ENCODE data around the gene TRABD2B. TPM values are rescaled to one million over a fixed set of nuclear protein-coding genes. Genes with fewer than 3 reads are reported as not detected.
A peak's percentile ranks its signal among the peaks of the same experiment; 100 is the strongest.

The TRABD2B gene
- polyA plus RNA-seq, 1 of the 3 experiments (the other 2 are of a cell fraction): 0.03 TPM

DNA sequence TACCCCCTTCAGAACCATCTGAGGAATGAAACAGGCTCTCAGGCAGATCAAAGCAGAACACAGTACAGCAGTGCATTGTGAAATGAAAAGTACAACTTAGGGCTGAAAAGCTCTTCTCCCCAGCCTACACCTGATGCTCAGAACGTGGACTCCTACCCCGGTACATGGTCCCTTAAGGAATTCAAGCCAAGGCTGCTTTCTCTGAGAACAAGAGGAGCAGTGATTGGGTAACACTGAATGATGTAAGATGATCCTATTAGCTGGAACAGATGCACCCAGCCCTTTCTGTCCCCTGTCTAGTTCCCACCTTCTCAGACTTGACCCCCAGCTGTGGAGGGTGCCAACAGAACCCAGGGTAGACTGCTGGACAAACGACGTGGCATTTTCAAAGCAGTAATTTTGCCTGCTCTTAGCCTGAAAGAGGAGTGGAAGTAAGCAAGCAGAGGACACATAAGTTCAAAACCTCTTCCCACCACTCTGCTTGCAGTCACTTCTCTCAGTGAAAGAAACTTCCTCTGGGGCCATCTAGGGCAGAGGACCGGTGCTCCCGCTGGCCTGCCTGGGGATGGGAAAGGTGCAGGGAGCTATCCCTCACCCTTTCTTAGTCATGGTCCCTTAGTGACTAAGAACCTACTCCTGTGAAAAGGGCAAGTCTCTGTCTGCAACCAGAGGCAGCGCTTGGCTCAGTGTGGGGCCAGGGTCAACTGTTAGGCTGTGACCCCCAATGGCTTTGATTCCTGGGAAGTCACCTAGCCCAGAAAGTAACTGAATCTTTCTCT is 72.7 kb downstream of the TRABD2B start (continued):
- TF ChIP-seq, protein P1, sequence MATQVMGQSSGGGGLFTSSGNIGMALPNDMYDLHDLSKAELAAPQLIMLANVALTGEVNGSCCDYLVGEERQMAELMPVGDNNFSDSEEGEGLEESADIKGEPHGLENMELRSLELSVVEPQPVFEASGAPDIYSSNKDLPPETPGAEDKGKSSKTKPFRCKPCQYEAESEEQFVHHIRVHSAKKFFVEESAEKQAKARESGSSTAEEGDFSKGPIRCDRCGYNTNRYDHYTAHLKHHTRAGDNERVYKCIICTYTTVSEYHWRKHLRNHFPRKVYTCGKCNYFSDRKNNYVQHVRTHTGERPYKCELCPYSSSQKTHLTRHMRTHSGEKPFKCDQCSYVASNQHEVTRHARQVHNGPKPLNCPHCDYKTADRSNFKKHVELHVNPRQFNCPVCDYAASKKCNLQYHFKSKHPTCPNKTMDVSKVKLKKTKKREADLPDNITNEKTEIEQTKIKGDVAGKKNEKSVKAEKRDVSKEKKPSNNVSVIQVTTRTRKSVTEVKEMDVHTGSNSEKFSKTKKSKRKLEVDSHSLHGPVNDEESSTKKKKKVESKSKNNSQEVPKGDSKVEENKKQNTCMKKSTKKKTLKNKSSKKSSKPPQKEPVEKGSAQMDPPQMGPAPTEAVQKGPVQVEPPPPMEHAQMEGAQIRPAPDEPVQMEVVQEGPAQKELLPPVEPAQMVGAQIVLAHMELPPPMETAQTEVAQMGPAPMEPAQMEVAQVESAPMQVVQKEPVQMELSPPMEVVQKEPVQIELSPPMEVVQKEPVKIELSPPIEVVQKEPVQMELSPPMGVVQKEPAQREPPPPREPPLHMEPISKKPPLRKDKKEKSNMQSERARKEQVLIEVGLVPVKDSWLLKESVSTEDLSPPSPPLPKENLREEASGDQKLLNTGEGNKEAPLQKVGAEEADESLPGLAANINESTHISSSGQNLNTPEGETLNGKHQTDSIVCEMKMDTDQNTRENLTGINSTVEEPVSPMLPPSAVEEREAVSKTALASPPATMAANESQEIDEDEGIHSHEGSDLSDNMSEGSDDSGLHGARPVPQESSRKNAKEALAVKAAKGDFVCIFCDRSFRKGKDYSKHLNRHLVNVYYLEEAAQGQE (IDR thresholded peaks at IDR 0.05; ENCODE audit: low read depth, low read length): no peak
- TF ChIP-seq, protein P2, sequence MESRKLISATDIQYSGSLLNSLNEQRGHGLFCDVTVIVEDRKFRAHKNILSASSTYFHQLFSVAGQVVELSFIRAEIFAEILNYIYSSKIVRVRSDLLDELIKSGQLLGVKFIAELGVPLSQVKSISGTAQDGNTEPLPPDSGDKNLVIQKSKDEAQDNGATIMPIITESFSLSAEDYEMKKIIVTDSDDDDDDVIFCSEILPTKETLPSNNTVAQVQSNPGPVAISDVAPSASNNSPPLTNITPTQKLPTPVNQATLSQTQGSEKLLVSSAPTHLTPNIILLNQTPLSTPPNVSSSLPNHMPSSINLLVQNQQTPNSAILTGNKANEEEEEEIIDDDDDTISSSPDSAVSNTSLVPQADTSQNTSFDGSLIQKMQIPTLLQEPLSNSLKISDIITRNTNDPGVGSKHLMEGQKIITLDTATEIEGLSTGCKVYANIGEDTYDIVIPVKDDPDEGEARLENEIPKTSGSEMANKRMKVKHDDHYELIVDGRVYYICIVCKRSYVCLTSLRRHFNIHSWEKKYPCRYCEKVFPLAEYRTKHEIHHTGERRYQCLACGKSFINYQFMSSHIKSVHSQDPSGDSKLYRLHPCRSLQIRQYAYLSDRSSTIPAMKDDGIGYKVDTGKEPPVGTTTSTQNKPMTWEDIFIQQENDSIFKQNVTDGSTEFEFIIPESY (IDR thresholded peaks at IDR 0.05; ENCODE audit: borderline replicate concordance, low read depth): no peak
- TF ChIP-seq MXI1 (IDR thresholded peaks at IDR 0.05; ENCODE audit: low read depth, low read length): no peak
- TF ChIP-seq, protein P3, sequence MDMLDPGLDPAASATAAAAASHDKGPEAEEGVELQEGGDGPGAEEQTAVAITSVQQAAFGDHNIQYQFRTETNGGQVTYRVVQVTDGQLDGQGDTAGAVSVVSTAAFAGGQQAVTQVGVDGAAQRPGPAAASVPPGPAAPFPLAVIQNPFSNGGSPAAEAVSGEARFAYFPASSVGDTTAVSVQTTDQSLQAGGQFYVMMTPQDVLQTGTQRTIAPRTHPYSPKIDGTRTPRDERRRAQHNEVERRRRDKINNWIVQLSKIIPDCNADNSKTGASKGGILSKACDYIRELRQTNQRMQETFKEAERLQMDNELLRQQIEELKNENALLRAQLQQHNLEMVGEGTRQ (IDR thresholded peaks at IDR 0.05; ENCODE audit: borderline replicate concordance, low read depth, low read length): no peak

DNA sequence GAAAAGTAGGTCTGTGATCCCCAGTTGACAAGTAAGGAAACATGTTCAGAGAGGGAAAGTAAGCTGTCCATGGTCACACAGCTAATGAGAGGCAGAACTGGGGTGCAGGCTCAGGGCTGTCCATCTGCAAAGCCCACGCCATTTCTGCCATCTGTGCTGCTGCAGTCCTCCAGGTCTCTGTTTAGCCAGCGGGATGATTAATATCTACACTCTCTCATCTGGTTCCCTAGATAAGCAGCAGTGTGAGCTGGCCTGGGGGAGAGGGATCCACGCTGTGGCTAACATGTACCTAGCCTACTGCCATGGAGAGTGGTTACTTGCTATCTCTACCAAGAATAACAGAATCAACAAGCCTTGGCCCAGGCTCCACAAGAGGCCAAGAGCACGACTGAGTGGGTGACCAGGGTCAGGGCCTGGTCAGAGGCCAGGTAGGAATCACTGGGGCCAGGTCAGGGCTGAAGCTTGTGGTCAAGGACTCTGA is 75.2 kb downstream of the TRABD2B start:
- Histone ChIP-seq H3K4me1 (ENCODE audit: control insufficient read depth in 1 of 2, insufficient read depth in 2 of 2, low read depth in 1 of 2, low read length in 1 of 2) (peaks cover 0 to 42% of the 10 kb centered on the region in 2 experiments; a peak in 2 of 4 replicates), H3K79me2 (ENCODE audit: insufficient read depth) (no peaks in the 10 kb centered on the region), H3K9ac (no peak overlapping the region), H3K27me3 (ENCODE audit: insufficient read depth) (no peaks in the 10 kb centered on the region), H4K20me1 (ENCODE audit: insufficient read depth) (no peaks in the 10 kb centered on the region), H3F3A (replicated peaks; ENCODE audit: insufficient read depth) (no peaks in the 10 kb centered on the region), H3K4me2 (no peak overlapping the region), H3K4me3 (ENCODE audit: low read depth in 2 of 2, low read length in 1 of 2) (no peak overlapping the region), H3K9me2 (no peaks in the 10 kb centered on the region), H2AFZ (ENCODE audit: low read depth) (no peak overlapping the region), H3K36me3 (replicated peaks in 1 of 2; ENCODE audit: control insufficient read depth in 1 of 2, insufficient read depth in 2 of 2, low read length in 1 of 2) (no peaks in the 10 kb centered on the region), H3K9me3 (no peaks in the 10 kb centered on the region), H3K27ac (ENCODE audit: low read depth in 2 of 2, low read length in 1 of 2) (peak overlapping the region in 1 of 2 experiments; percentile 62; a peak in 2 of 4 replicates)
- CTCF ChIA-PET: interaction anchor here (0.6 to 1.1 kb wide), 4 partner anchors 11 to 180 kb away, joined by 3 to 4 read pairs (median 3); no protein-coding TSS in a partner anchor
- POLR2A ChIA-PET: no interaction called here
- DNase-seq: peak; percentile 77
- TF ChIP-seq FOXJ3 (CRISPR knock-in tag; IDR thresholded peaks at IDR 0.05) (peak; percentile 94), CHD2 (IDR thresholded peaks at IDR 0.05; ENCODE audit: low read length, partially characterized antibody) (peak; percentile 92), RCOR1 (IDR thresholded peaks at IDR 0.05; ENCODE audit: low read length) (peak; percentile 97), GATA2 (CRISPR knock-in tag; IDR thresholded peaks at IDR 0.05) (peak; percentile 99), EP300 (IDR thresholded peaks at IDR 0.05; ENCODE audit: borderline replicate concordance in 1 of 2, low read depth in 1 of 2, low read length in 1 of 2) (peak in 1 of 2 experiments; percentile 95; a peak in 2 of 4 replicates), FOXM1 (IDR thresholded peaks at IDR 0.05; ENCODE audit: low read depth) (no peak), RAD21 (IDR thresholded peaks at IDR 0.05; ENCODE audit: low read length) (peak; percentile 30), TAF1 (IDR thresholded peaks at IDR 0.05; ENCODE audit: borderline replicate concordance, low read depth, low read length) (no peak), TCF12 (IDR thresholded peaks at IDR 0.05) (peak; percentile 41; the same call in 1 of the 2 replicates)
- TF ChIP-seq, protein P2 (IDR thresholded peaks at IDR 0.05; ENCODE audit: borderline replicate concordance, low read depth): no peak
- 18% methylated on average over 4 of the region's 4 CpGs for WGBS (ENCODE audit: low lambda C conversion rate)

All from SK-N-SH (cell line).